Measurements from ENCODE around the gene VPS8. TPM values are rescaled to one million over a fixed set of nuclear protein-coding genes. Genes with fewer than 3 reads are reported as not detected.
A peak's percentile ranks its signal among the peaks of the same experiment; 100 is the strongest.
"Not testable (repeated sequence)": the region's sequence is repeated elsewhere in the genome, so short reads cannot be mapped to it uniquely, and the experiment has no call there.

The VPS8 gene
- total RNA-seq, 2 donors from 2014 or later: 45.9 to 72.4 TPM

DNA sequence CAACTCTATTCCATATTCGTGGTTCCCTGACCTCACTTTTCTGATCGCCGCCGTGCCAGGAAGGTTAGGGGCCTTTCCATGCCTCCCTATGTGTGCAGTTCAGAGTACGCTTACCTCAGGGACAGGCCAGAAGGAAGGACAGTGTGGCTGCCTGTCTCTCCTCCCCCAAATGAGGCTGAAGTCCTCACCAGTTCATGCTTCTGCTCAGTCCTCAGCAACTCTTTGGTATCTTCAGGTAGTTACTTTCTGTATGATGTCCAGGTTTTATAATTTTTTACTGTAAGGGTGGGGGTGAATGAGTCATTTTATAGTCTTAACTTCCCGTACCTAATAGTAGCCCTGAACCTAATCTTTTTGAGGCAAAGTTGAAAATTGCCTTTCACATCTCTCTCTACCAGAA lies 98.7 kb downstream of the VPS8 start:
- Mint-ChIP-seq H3K36me3 (peaks cover 6 to 8% of the 10 kb centered on the region in 2 donors), H3K27ac (no peak overlapping the region), H3K9me3 (no peaks in the 10 kb centered on the region)
- DNase-seq (ENCODE audit: low spot score in 2 of 2) (no peak), ATAC-seq (no peak)

DNA sequence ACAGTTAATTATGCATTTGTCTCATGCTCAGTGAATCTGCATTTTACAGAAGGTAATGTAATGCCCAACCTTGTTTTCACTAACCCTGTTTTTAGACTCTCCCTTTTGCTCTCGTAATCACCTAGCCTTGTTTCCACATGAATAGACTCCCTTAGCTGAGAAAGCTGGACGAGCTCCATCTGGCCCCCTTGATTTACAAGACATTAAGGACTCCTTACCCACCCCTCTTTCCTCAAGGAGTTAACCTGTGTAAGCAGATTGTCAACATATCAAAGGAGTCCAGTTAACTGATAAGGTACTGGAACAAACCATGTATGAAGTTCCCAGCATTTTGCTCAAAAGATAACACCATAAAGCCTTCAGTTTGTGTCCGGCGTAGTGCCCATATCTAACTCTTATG lies 99.6 kb downstream of the VPS8 start:
- no peak for ATAC-seq
- DNase-seq (ENCODE audit: low spot score in 2 of 2): no peak
- no peaks in the 10 kb centered on the region for H3K9me3 Mint-ChIP-seq
- H3K27ac Mint-ChIP-seq: no peak overlapping the region
- H3K36me3 Mint-ChIP-seq: peaks cover 6 to 12% of the 10 kb centered on the region in 2 donors

GRCh38 chr3:184912163-184912562 lies 100.2 kb downstream of the VPS8 start:
- Mint-ChIP-seq H3K27ac (no peak overlapping the region), H3K9me3 (no peaks in the 10 kb centered on the region), H3K36me3 (peaks cover 6 to 18% of the 10 kb centered on the region in 2 donors)
- ATAC-seq: no peak
- DNase-seq (ENCODE audit: low spot score in 2 of 2): no peak

DNA sequence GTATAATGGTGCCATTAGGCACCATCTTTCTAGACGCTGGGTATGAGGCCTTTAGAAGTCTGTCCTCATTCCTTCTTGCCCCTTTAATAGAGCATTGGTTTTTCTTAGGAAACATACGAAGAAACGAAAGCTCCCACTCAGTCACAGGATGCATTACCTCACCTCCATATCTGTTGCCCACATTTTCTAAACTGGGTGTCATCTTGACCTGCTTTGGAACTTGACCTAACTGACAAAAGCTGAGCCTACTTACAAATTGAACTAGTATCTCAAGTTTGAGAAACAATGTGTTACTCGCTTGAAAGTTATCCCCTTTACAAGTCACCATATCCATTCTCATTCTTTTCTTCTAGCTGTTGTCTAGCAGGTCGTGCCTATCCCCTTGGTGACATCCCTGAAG lies 102.7 kb downstream of the VPS8 start:
- no peak for ATAC-seq
- no peak for DNase-seq (ENCODE audit: low spot score in 2 of 2)
- Mint-ChIP-seq H3K27ac (no peak overlapping the region), H3K9me3 (no peaks in the 10 kb centered on the region), H3K36me3 (peaks cover 6 to 18% of the 10 kb centered on the region in 2 donors)

DNA sequence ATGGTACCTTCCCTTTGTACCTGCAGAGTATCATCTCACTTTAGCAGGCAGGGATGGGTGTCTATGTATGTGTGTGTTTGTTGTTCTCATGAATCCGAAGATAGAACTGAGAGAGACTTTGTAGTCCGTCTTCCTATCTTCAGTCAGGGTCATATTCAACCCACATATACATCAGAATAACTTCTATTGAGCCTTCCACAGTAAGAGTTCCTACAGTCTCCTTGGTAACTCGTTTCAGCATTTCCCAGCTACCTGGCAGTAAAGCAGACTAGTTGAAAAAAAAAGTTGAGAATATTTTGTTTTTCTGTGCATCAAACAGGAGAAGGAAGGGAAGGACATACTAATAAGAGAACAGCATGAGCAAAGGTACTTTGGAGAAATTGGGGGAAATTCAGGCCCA lies 106.8 kb downstream of the VPS8 start:
- Mint-ChIP-seq H3K9me3 (no peaks in the 10 kb centered on the region), H3K36me3 (peaks cover 0 to 10% of the 10 kb centered on the region in 2 donors), H3K27ac (no peak overlapping the region)
- DNase-seq (ENCODE audit: low spot score in 2 of 2): no peak
- no peak for ATAC-seq

DNA sequence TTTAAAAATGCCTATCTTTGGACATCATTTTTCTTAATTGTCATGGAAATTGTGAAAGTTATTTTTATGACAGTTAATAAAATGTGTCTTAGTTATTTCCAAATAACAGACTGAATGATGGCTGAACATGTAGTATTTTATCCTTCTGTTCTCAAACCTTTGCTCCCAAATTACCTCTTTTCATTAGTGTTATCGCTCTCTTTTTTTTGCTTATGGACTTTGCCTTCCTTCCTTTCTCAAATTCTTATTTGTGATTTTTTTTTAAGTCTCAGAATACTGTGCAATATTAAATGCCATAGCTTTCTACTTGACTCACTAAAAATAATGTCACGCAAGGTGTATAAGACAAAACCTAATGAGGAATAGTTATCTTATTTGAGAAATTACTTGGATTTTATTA lies 107.7 kb downstream of the VPS8 start:
- no peaks in the 10 kb centered on the region for H3K9me3 Mint-ChIP-seq
- DNase-seq (ENCODE audit: low spot score in 2 of 2) (no peak), ATAC-seq (no peak)
- no peak overlapping the region for H3K27ac Mint-ChIP-seq
- H3K36me3 Mint-ChIP-seq: peaks cover 0 to 10% of the 10 kb centered on the region in 2 donors

GRCh38 chr3:184924547-184924946 lies 112.6 kb downstream of the VPS8 start:
- DNase-seq (ENCODE audit: low spot score in 2 of 2) (no peak), ATAC-seq (no peak)
- H3K9me3 Mint-ChIP-seq: no peaks in the 10 kb centered on the region
- H3K36me3 Mint-ChIP-seq: peaks cover 0 to 13% of the 10 kb centered on the region in 2 donors
- H3K27ac Mint-ChIP-seq: no peak overlapping the region

DNA sequence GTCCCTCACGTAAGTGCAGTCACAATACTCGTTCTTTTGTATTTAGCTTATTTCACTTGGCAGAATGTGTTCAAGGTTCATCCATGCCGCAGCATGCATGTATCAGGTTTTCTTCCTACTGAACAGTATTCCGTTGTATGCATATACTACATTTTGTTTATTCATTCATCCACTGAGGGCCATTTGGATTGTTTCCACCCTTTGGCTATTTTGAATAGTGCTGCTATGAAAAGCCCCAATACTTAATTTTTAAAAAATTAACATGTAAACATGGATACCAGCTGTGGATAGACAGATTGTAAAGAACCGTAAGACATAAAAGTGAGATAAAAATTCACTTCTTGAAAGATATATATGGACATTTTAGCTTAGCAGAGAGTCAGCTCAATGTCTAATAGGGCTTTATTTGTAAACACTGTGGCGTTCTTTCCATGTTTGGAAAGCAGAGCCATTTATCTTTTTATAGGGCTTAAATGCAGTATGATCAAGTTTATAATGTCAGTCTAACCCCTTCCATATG lies 115.9 kb downstream of the VPS8 start:
- H3K36me3 Mint-ChIP-seq: peaks cover 0 to 17% of the 10 kb centered on the region in 2 donors
- no peak for DNase-seq (ENCODE audit: low spot score in 2 of 2)
- ATAC-seq: no peak
- no peaks in the 10 kb centered on the region for H3K9me3 Mint-ChIP-seq
- H3K27ac Mint-ChIP-seq: no peak overlapping the region

GRCh38 chr3:184932777-184933176 lies 120.8 kb downstream of the VPS8 start:
- DNase-seq (ENCODE audit: low spot score in 2 of 2) (no peak), ATAC-seq (no peak)
- H3K27ac Mint-ChIP-seq: no peak overlapping the region
- peaks cover 0 to 19% of the 10 kb centered on the region in 2 donors for H3K36me3 Mint-ChIP-seq
- H3K9me3 Mint-ChIP-seq: no peaks in the 10 kb centered on the region

GRCh38 chr3:184937611-184938010 lies 125.6 kb downstream of the VPS8 start:
- peak overlapping the region in 1 of 2 donors; percentile 17 for H3K27ac Mint-ChIP-seq
- DNase-seq (ENCODE audit: low spot score in 2 of 2) (no peak), ATAC-seq (no peak)
- H3K36me3 Mint-ChIP-seq: peaks cover 0 to 14% of the 10 kb centered on the region in 2 donors
- H3K9me3 Mint-ChIP-seq: no peaks in the 10 kb centered on the region

DNA sequence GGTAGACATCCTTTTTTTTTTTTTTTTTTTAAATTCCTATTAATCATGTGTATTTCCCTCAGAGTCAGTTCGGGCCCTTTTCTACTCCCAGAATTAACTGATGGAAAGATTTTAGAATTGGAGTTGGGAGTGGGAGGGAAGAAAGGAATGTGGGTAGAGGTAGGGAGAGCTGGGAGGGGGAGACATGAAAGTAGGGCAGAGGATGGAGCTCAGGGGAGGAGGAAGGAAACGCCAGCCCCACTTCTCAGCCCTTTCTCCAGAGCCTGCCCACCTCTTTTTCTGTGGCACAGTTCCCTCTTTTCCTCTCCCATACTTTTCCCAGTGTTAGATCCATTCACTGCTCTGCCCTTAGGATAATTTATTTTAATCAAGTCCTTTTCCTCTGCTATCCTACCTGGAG lies 129.4 kb downstream of the VPS8 start:
- H3K36me3 Mint-ChIP-seq: peaks cover 0 to 16% of the 10 kb centered on the region in 2 donors
- no peak for ATAC-seq
- no peak overlapping the region for H3K27ac Mint-ChIP-seq
- no peaks in the 10 kb centered on the region for H3K9me3 Mint-ChIP-seq
- DNase-seq (ENCODE audit: low spot score in 2 of 2): no peak

- DNase-seq (ENCODE audit: low spot score in 2 of 2): no peak
- Mint-ChIP-seq H3K36me3 (peaks cover 0 to 7% of the 10 kb centered on the region in 2 donors), H3K9me3 (no peaks in the 10 kb centered on the region), H3K27ac (no peak overlapping the region)
- no peak for ATAC-seq
These were observed 130.8 kb downstream of the VPS8 start for GRCh38 chr3:184942735-184943134.

DNA sequence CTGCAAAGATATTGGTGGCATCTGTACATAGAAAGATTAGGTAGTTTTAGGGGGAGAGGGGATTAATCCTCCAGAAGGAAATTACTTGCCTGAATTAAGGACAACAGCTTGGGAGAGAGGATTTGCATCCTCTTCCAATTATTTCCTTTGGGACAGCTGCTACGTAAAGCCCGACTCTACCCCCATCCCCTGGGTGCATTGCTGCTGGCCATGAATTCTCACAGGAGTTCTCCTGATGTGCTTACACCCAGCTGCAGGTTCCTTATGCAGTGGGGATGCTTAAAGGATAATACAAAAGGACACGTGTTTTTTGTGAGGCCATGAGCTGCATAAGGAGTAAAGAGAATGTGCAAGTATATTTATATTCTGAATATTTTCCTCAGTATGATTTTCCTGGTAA lies 132.3 kb downstream of the VPS8 start:
- H3K27ac Mint-ChIP-seq: no peak overlapping the region
- no peak for ATAC-seq
- DNase-seq (ENCODE audit: low spot score in 2 of 2): no peak
- H3K9me3 Mint-ChIP-seq: no peaks in the 10 kb centered on the region
- H3K36me3 Mint-ChIP-seq: peaks cover 0 to 5% of the 10 kb centered on the region in 2 donors

GRCh38 chr3:184945886-184946625 lies 134.1 kb downstream of the VPS8 start:
- H3K27ac Mint-ChIP-seq: peak overlapping the region in 1 of 2 donors; percentile 31
- no peaks in the 10 kb centered on the region for H3K9me3 Mint-ChIP-seq
- DNase-seq (ENCODE audit: low spot score in 2 of 2) (no peak), ATAC-seq (no peak)
- peaks cover 0 to 9% of the 10 kb centered on the region in 2 donors for H3K36me3 Mint-ChIP-seq

GRCh38 chr3:184946917-184947316 lies 135.0 kb downstream of the VPS8 start:
- ATAC-seq (no peak), DNase-seq (ENCODE audit: low spot score in 2 of 2) (no peak)
- Mint-ChIP-seq H3K27ac (peak overlapping the region in 1 of 2 donors; percentile 31), H3K36me3 (peaks cover 0 to 9% of the 10 kb centered on the region in 2 donors), H3K9me3 (no peaks in the 10 kb centered on the region)

DNA sequence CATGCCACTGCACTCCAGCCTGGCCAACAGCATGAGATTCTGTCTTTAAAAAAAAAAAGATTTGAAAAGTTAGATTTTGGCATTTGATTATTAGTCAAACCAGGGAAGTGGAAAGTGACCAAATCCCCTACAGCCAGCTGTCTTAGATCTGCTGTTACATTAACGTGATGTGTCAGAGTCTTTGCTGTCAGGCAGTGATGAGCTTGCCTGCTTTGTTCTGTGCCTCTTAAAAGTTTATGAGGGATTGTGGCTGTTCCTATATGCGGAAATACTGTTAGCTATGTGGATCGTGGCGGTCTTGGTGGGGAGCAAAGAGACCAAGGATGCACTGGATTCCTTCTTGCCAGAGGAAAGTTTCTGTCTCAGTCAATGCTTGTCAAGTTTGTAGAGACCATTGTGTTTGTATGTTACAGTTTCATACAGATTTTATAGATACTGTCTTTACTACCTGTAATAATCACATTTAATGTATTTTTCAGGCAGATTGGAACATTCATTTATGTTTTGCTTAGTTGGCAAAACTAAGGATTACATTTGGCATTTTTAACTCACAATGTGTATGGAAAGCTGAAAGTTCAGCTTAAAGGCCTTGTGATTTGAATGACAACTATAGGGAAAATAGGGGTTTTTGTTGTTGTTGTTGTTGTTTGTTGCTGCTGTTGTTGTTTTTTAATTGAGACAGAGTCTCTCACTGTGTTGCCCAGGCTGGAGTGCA lies 137.4 kb downstream of the VPS8 start:
- H3K9me3 Mint-ChIP-seq: no peaks in the 10 kb centered on the region
- no peak overlapping the region for H3K27ac Mint-ChIP-seq
- peaks cover 0 to 4% of the 10 kb centered on the region in 2 donors for H3K36me3 Mint-ChIP-seq
- ATAC-seq: no peak
- no peak for DNase-seq (ENCODE audit: low spot score in 2 of 2)

DNA sequence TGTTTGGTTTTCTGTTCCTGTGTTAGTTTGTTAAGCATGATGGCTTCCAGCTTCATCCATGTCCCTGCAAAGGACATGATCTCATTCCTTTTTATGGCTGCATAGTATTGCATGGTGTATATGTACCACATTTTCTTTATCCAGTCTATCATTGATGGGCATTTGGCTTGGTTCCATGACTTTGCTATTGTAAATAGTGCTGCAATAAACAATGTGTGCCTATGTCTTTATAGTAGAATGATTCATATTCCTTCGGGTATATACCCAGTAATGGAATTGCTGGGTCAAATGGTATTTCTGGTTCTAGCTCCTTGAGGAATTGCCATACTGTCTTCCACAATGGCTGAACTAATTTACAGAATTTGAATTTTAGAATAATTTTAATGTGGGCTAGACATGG lies 138.8 kb downstream of the VPS8 start:
- H3K9me3 Mint-ChIP-seq; ATAC-seq; H3K27ac Mint-ChIP-seq; DNase-seq (ENCODE audit: low spot score in 2 of 2); H3K36me3 Mint-ChIP-seq: not testable (repeated sequence)
